Erythroblast (primary cell): ENCODE data around the gene ROMO1.

Experiments
- GATA1 ChIP-seq: IDR thresholded peaks from 2 replicates; pipeline ENCODE4 v1.6.1; 2011; ENCODE audit warnings: low read depth, mild to moderate bottlenecking, control low read depth, low read length, moderate library complexity
- POLR2A ChIP-seq: IDR thresholded peaks from 2 replicates; pipeline ENCODE4 v1.6.1; 2011; ENCODE audit warnings: mild to moderate bottlenecking, low read length

- no peak for TF ChIP-seq POLR2A
- TF ChIP-seq GATA1 = no peak
These were observed 30.0 kb upstream of the ROMO1 start for GRCh38 chr20:35669221-35669620.
